Neural cell (in vitro differentiated cells): ENCODE results near the gene M1AP.

Experiments
- EP300 ChIP-seq: fragments of 450-650 bp; conservative IDR thresholded peaks from 2 replicates; pipeline ENCODE4 v1.6.1; 2014; ENCODE audit warnings: antibody characterized with exemption, mild to moderate bottlenecking, moderate library complexity; ENCODE audit not compliant: poor library complexity, severe bottlenecking
- EZH2 ChIP-seq: fragments of 200-600, 300-800 bp; shearing (Covaris generic), sonication (generic); IDR thresholded peaks from 2 replicates; pipeline ENCODE4 v1.6.1; 2014; ENCODE audit warnings: antibody characterized with exemption, low read length, borderline replicate concordance, mild to moderate bottlenecking; ENCODE audit not compliant: insufficient read depth, poor library complexity, severe bottlenecking
- MXI1 ChIP-seq: fragments of 450-650 bp; conservative IDR thresholded peaks from 2 replicates; pipeline ENCODE4 v1.6.1; 2014; ENCODE audit warnings: antibody characterized with exemption, mild to moderate bottlenecking; ENCODE audit not compliant: poor library complexity, severe bottlenecking
- POLR2AphosphoS5 ChIP-seq: IDR thresholded peaks from 2 replicates; pipeline ENCODE4 v1.6.1; 2012
- RAD21 ChIP-seq: fragments of 450-650 bp; conservative IDR thresholded peaks from 2 replicates; pipeline ENCODE4 v1.6.1; 2014; ENCODE audit warnings: antibody characterized with exemption, mild to moderate bottlenecking, moderate library complexity
- SMC3 ChIP-seq: fragments of 450-650 bp; conservative IDR thresholded peaks from 2 replicates; pipeline ENCODE4 v1.6.1; 2014; ENCODE audit warnings: antibody characterized with exemption, mild to moderate bottlenecking, moderate library complexity; ENCODE audit not compliant: poor library complexity
- TAF1 ChIP-seq: IDR thresholded peaks from 2 replicates; pipeline ENCODE4 v1.6.1; 2012; ENCODE audit warnings: low read depth
- TF ChIP-seq, protein P1 (sequence below): fragments of 450-650 bp; IDR thresholded peaks from 2 replicates; pipeline ENCODE4 v1.5.1; 2014; ENCODE audit warnings: antibody characterized with exemption, mild to moderate bottlenecking, moderate library complexity; ENCODE audit not compliant: poor library complexity, severe bottlenecking
- TF ChIP-seq, protein P2 (sequence below): IDR thresholded peaks from 2 replicates; pipeline ENCODE4 v1.6.1; 2012; ENCODE audit warnings: borderline replicate concordance

DNA sequence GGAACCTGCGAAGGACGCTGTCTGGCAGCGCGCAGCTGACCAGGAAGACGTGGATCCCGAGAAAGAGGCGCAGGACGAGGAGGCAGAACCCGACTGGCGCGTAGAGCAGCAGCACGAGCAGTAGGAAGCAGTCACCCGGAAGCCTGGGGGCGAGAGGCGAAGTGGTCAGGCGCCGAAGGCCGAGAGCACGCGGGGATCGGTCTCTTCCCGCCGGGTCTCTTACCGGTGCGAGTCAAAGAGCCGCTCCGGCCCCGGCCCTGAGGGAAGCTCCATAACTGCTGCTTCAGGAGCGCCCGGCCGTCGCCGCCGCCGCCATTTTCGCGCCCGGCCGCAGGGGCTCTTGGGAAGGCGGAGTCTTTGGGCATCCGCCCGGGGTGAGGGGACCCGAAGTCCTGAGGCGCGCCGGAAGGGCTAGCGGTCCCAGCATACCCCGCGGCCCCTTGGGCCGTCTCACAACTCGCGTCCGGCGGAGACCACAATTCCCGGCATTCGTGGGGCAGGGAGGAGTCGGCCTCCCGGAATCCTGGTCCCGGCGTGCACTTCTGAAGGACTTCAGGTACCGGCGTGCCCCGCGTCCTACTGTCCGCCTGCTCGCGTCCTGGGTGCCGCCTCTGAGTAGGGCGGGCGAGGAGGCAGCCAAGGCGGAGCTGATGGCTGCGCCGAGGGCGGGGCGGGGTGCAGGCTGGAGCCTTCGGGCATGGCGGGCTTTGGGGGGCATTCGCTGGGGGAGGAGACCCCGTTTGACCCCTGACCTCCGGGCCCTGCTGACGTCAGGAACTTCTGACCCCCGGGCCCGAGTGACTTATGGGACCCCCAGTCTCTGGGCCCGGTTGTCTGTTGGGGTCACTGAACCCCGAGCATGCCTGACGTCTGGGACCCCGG, 118.5 kb downstream of the M1AP start, which contains the start of the genes AUP1 and HTRA2:
- TF ChIP-seq, protein P1, sequence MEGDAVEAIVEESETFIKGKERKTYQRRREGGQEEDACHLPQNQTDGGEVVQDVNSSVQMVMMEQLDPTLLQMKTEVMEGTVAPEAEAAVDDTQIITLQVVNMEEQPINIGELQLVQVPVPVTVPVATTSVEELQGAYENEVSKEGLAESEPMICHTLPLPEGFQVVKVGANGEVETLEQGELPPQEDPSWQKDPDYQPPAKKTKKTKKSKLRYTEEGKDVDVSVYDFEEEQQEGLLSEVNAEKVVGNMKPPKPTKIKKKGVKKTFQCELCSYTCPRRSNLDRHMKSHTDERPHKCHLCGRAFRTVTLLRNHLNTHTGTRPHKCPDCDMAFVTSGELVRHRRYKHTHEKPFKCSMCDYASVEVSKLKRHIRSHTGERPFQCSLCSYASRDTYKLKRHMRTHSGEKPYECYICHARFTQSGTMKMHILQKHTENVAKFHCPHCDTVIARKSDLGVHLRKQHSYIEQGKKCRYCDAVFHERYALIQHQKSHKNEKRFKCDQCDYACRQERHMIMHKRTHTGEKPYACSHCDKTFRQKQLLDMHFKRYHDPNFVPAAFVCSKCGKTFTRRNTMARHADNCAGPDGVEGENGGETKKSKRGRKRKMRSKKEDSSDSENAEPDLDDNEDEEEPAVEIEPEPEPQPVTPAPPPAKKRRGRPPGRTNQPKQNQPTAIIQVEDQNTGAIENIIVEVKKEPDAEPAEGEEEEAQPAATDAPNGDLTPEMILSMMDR = no peak
- TF ChIP-seq POLR2AphosphoS5 (peak; percentile 69), EP300 (peak; percentile 32), RAD21 (peak; percentile 30), SMC3 (peak; percentile 49), EZH2 (no peak), MXI1 (peak; percentile 79), TAF1 (peak; percentile 72)
- TF ChIP-seq, protein P2, sequence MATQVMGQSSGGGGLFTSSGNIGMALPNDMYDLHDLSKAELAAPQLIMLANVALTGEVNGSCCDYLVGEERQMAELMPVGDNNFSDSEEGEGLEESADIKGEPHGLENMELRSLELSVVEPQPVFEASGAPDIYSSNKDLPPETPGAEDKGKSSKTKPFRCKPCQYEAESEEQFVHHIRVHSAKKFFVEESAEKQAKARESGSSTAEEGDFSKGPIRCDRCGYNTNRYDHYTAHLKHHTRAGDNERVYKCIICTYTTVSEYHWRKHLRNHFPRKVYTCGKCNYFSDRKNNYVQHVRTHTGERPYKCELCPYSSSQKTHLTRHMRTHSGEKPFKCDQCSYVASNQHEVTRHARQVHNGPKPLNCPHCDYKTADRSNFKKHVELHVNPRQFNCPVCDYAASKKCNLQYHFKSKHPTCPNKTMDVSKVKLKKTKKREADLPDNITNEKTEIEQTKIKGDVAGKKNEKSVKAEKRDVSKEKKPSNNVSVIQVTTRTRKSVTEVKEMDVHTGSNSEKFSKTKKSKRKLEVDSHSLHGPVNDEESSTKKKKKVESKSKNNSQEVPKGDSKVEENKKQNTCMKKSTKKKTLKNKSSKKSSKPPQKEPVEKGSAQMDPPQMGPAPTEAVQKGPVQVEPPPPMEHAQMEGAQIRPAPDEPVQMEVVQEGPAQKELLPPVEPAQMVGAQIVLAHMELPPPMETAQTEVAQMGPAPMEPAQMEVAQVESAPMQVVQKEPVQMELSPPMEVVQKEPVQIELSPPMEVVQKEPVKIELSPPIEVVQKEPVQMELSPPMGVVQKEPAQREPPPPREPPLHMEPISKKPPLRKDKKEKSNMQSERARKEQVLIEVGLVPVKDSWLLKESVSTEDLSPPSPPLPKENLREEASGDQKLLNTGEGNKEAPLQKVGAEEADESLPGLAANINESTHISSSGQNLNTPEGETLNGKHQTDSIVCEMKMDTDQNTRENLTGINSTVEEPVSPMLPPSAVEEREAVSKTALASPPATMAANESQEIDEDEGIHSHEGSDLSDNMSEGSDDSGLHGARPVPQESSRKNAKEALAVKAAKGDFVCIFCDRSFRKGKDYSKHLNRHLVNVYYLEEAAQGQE = peak; percentile 68
